BE2C (cell line): ENCODE measurements around the gene SMG6.

Experiments
- DNase-seq: peaks from one replicate; pipeline ENCODE4 v3.0.0-alpha.2; 2020
- H3K27me3 ChIP-seq: fragments of 250-450 bp; sonication (Bioruptor Pico); 2 replicates; pipeline ENCODE4 v1.5.1; 2020; ENCODE audit warnings: mild to moderate bottlenecking
- H3K36me3 ChIP-seq: fragments of 250-450 bp; sonication (Bioruptor Pico); 2 replicates; pipeline ENCODE4 v1.5.1; 2020; ENCODE audit warnings: mild to moderate bottlenecking
- H3K4me1 ChIP-seq: fragments of 250-450 bp; sonication (Bioruptor Pico); 2 replicates; pipeline ENCODE4 v1.5.1; 2020
- H3K4me3 ChIP-seq: 2 replicates; pipeline ENCODE4 v1.5.1; 2011; ENCODE audit warnings: low read depth, low read length
- H3K9me3 ChIP-seq: fragments of 250-450 bp; sonication (Bioruptor Pico); 2 replicates; pipeline ENCODE4 v1.5.1; 2020
- TF ChIP-seq, protein P1 (sequence below): IDR thresholded peaks from 2 replicates; pipeline ENCODE4 v1.5.1; 2012; ENCODE audit warnings: mild to moderate bottlenecking, low read depth, low read length

The SMG6 gene

GRCh38 chr17:2279707-2280106, 23.9 kb downstream of the SMG6 start:
- no peak for DNase-seq
- Histone ChIP-seq H3K4me3 (no peak overlapping the region), H3K4me1 (no peaks in the 10 kb centered on the region), H3K27me3 (no peaks in the 10 kb centered on the region), H3K36me3 (peaks cover 8% of the 10 kb centered on the region), H3K9me3 (no peaks in the 10 kb centered on the region)
- TF ChIP-seq, protein P1, sequence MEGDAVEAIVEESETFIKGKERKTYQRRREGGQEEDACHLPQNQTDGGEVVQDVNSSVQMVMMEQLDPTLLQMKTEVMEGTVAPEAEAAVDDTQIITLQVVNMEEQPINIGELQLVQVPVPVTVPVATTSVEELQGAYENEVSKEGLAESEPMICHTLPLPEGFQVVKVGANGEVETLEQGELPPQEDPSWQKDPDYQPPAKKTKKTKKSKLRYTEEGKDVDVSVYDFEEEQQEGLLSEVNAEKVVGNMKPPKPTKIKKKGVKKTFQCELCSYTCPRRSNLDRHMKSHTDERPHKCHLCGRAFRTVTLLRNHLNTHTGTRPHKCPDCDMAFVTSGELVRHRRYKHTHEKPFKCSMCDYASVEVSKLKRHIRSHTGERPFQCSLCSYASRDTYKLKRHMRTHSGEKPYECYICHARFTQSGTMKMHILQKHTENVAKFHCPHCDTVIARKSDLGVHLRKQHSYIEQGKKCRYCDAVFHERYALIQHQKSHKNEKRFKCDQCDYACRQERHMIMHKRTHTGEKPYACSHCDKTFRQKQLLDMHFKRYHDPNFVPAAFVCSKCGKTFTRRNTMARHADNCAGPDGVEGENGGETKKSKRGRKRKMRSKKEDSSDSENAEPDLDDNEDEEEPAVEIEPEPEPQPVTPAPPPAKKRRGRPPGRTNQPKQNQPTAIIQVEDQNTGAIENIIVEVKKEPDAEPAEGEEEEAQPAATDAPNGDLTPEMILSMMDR = no peak

DNA sequence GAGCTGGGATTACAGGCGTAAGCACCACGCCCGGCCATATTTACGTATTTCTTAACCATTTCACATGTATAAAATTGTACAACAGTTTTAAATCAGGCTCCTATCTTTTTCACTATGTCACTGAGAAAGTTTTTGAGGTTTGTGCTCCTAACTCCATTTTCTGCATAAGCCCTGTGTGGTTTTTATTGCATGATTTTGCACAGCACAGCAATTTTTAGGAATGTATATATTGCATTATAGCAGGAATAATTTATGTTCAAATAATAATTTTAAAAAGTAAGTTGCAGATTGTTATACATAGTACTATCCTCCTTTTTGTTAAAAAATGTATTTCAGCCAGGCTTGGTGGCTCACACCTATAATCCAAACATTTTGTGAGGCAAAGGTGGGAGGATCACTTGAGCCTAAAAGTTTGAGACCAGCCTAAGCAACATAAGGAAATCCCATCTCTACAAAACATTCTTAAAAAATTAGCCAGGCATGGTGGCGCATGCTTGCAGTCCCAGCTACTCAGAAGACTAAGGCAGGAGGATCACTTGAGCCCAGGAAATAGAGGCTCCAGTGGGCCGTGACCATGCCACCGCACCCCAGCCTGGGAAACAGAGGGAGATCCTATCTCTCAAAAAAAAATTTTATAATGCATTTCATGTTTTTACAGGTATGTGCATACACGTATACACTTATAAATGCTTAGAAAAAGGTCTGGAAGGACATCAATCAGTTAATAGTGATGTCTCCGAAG, 26.0 kb downstream of the SMG6 start:
- no peaks in the 10 kb centered on the region for H3K4me1 ChIP-seq
- no peak for DNase-seq
- no peaks in the 10 kb centered on the region for H3K9me3 ChIP-seq
- no peak overlapping the region for H3K4me3 ChIP-seq
- TF ChIP-seq, protein P1 = no peak
- H3K27me3 ChIP-seq = no peaks in the 10 kb centered on the region
- peaks cover 8% of the 10 kb centered on the region for H3K36me3 ChIP-seq

DNA sequence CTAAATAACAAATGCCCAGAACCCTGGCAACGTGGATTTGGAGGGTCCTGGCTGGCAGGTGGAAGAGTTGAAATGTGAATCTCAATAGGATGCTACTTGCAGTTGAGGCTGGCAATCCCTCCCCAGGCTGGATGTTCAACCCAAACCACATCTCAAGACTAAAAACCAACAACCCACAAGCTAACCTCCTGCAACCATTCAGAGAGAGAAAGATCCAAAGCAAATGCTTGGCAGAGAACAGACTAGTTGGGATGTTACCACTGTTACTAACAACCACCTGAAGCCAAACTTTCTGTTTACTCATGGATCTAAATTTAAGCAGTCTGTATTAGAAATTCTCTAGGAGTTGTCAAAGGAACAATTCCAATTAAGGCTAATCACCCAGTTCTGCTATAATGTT, 27.9 kb downstream of the SMG6 start:
- Histone ChIP-seq H3K4me1 (no peaks in the 10 kb centered on the region), H3K36me3 (no peaks in the 10 kb centered on the region), H3K9me3 (no peaks in the 10 kb centered on the region), H3K27me3 (no peaks in the 10 kb centered on the region), H3K4me3 (no peak overlapping the region)
- TF ChIP-seq, protein P1 = no peak
- DNase-seq = no peak

DNA sequence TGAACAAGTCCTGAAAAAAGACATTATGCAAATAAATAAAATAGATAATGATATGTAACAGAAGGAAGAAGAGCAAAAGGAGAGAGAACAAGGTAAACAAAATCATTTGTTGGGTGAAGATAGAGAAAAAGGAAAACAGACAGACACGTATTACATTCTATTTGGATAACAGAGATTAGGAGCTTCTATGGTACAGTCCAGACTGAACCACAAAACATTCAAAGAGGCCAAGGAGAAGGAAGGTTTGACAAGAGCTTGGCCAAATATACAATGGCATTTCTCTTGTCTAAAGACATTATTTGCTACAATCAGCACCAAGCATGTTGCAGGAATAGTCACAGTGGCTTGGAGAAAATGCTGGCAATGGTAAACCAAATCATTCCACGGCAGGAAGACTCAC, 29.2 kb downstream of the SMG6 start:
- DNase-seq = no peak
- TF ChIP-seq, protein P1 = no peak
- H3K4me1 ChIP-seq = no peaks in the 10 kb centered on the region
- no peaks in the 10 kb centered on the region for H3K9me3 ChIP-seq
- H3K4me3 ChIP-seq = no peak overlapping the region
- no peaks in the 10 kb centered on the region for H3K27me3 ChIP-seq
- no peaks in the 10 kb centered on the region for H3K36me3 ChIP-seq

DNA sequence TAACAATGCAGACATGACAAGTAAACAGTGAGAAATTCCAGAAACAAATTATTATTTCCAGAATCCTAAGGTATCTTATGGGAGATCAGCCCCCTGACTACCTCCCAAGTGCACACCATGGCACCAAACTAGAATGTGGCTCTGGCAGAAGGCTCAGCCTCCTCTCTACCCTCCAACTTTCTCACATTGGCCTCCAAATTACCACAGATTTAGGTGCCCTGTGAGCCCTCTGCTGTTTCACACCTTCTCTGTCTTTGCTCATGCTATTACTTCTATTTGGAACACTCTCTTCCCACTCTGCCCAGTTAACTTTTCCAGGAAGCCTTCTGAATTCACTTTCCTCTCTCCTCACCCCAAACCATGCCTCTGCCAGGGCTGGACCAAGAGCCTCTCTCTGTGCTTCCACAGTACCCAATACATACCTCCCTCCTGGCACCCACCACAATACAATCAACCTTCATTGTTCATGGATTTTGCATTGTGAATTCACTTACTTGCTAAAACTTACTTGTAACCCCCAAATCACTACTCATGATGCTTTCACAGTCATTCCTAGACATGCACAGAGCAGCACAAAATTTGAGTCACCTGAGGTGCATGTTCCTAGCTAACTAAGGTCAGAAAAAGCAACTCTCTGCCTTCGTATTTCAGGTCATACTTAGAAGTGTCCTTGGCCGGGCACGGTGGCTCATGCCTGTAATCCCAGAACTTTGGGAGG, 31.4 kb downstream of the SMG6 start:
- TF ChIP-seq, protein P1 = no peak
- no peak for DNase-seq
- H3K4me1 ChIP-seq = no peaks in the 10 kb centered on the region
- H3K9me3 ChIP-seq = no peaks in the 10 kb centered on the region
- no peak overlapping the region for H3K4me3 ChIP-seq
- H3K27me3 ChIP-seq = no peaks in the 10 kb centered on the region
- no peaks in the 10 kb centered on the region for H3K36me3 ChIP-seq

DNA sequence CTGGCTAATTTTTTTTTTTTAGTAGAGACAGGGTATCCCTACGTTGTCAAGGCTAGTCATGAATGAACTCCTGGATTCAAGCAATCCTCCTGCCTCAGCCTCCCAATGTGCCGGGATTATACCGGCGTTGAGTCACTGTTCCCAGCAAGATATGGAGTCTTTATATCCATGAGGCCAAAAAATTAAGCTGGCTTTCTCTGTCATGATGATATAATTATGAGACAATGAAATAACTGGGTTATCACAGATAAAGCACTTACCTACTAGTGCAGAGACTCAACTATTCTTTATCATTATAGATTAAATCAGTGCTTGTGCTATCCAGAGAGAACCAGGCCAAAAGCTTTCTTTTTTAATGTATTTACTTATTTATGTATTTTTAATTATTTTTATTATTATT, 36.2 kb downstream of the SMG6 start:
- no peaks in the 10 kb centered on the region for H3K9me3 ChIP-seq
- no peaks in the 10 kb centered on the region for H3K4me1 ChIP-seq

More for the DNA sequence above, 36.2 kb downstream of the SMG6 start:
- Histone ChIP-seq H3K36me3 (no peaks in the 10 kb centered on the region), H3K27me3 (no peaks in the 10 kb centered on the region), H3K4me3 (no peak overlapping the region)
- TF ChIP-seq, protein P1 = no peak
- no peak for DNase-seq
